IMR-90 (cell line): ENCODE results near the gene RSU1. TPM values are rescaled to one million over a fixed set of nuclear protein-coding genes. Genes with fewer than 3 reads are reported as not detected.

Experiments
- ATAC-seq: fragments of 200-7000 bp; cut with Tn5 transposase; 2 replicates; pipeline ENCODE4 v1.9.1; 2020; ENCODE audit warnings: low read depth, mild to moderate bottlenecking, moderate library complexity
- BruUV-seq: library from RNA; stranded (reverse); fragments of 400-500 nt; replicated peaks from 2 replicates; lab custom pipeline; 2021; lab: Mats Ljungman, UMichigan
- CTCF ChIA-PET: fragments of 300-600 bp; formaldehyde crosslinking; extraction: SDS; loops from one replicate; lab custom pipeline; 2021; ENCODE audit warnings: antibody characterized with exemption; lab: Yijun Ruan, JAX
- POLR2A ChIA-PET: fragments of 300-600 bp; sonication (Branson Sonifier 250); formaldehyde crosslinking; loops from one replicate; lab custom pipeline; 2022; ENCODE audit warnings: antibody characterized with exemption; ENCODE audit not compliant: unreplicated experiment; lab: Charles Lee
- DNase-seq: peaks from one replicate; pipeline ENCODE4 v3.0.0; 2013
- H2AFZ ChIP-seq: replicated peaks from 2 replicates; pipeline ENCODE3; 2013; ENCODE audit warnings: low read length, mild to moderate bottlenecking; ENCODE audit not compliant: poor library complexity
- H2AK5ac ChIP-seq: 2 replicates; pipeline ENCODE4 v1.6.1; 2013; ENCODE audit warnings: low read depth, low read length, inconsistent platforms
- H2AK9ac ChIP-seq: replicated peaks from 2 replicates; pipeline ENCODE3; 2013; ENCODE audit warnings: mild to moderate bottlenecking, low read depth, low read length, moderate library complexity; ENCODE audit not compliant: poor library complexity
- H2BK120ac ChIP-seq: 2 replicates; pipeline ENCODE4 v1.6.1; 2013; ENCODE audit warnings: low read depth, low read length, inconsistent platforms
- H2BK15ac ChIP-seq: 3 replicates; pipeline ENCODE4 v1.6.1; 2013; ENCODE audit warnings: low read depth, low read length, inconsistent platforms
- H2BK20ac ChIP-seq: 2 replicates; pipeline ENCODE4 v1.6.1; 2013; ENCODE audit warnings: low read depth, mild to moderate bottlenecking, inconsistent platforms, low read length, moderate library complexity
- H2BK5ac ChIP-seq: 2 replicates; pipeline ENCODE4 v1.6.1; 2013; ENCODE audit warnings: mild to moderate bottlenecking, low read depth, low read length, inconsistent platforms; ENCODE audit not compliant: poor library complexity, severe bottlenecking
- H3K14ac ChIP-seq: replicated peaks from 2 replicates; pipeline ENCODE4 v1.6.1; 2013; ENCODE audit warnings: low read depth, low read length, inconsistent platforms
- H3K18ac ChIP-seq: 2 replicates; pipeline ENCODE4 v1.6.1; 2013; ENCODE audit warnings: low read depth, low read length, control low read depth
- H3K23ac ChIP-seq: 2 replicates; pipeline ENCODE4 v1.6.1; 2013; ENCODE audit warnings: low read depth, low read length, inconsistent platforms
- H3K27ac ChIP-seq: 2 replicates; pipeline ENCODE4 v1.5.1; 2013; ENCODE audit warnings: mild to moderate bottlenecking, control low read depth, low read length; ENCODE audit not compliant: insufficient read depth
- H3K27me3 ChIP-seq: 2 replicates; pipeline ENCODE4 v1.6.1; 2013; ENCODE audit warnings: low read length; ENCODE audit not compliant: control insufficient read depth, insufficient read depth
- H3K36me3 ChIP-seq: 2 replicates; pipeline ENCODE4 v1.6.1; 2013; ENCODE audit warnings: low read length, mixed read lengths; ENCODE audit not compliant: control insufficient read depth, insufficient read depth
- H3K4ac ChIP-seq: 2 replicates; pipeline ENCODE4 v1.6.1; 2013; ENCODE audit warnings: low read depth, low read length, inconsistent platforms
- H3K4me1 ChIP-seq: 2 replicates; pipeline ENCODE4 v1.6.1; 2013; ENCODE audit warnings: low read length, mixed read lengths; ENCODE audit not compliant: control insufficient read depth, insufficient read depth
- H3K4me2 ChIP-seq: 2 replicates; pipeline ENCODE4 v1.6.1; 2013; ENCODE audit warnings: low read depth, mild to moderate bottlenecking, control low read depth, low read length, moderate library complexity
- H3K4me3 ChIP-seq: 2 replicates; pipeline ENCODE4 v1.5.1; 2013; ENCODE audit warnings: low read depth, mild to moderate bottlenecking, control low read depth, low read length, moderate library complexity; ENCODE audit not compliant: insufficient read depth
- H3K56ac ChIP-seq: 2 replicates; pipeline ENCODE4 v1.6.1; 2013; ENCODE audit warnings: low read length, inconsistent platforms; ENCODE audit not compliant: insufficient read depth; ENCODE audit errors: extremely low read depth
- H3K79me1 ChIP-seq, 2 experiments: 2 replicates each; pipeline ENCODE4 v1.6.1; 2013; ENCODE audit warnings: low read length in 2 of 2, inconsistent platforms in 1 of 2, low read depth in 1 of 2
- H3K9ac ChIP-seq: 2 replicates; pipeline ENCODE4 v1.6.1; 2013; ENCODE audit warnings: low read depth, low read length, control low read depth
- H3K9me1 ChIP-seq: 2 replicates; pipeline ENCODE4 v1.6.1; 2013; ENCODE audit warnings: low read length, inconsistent platforms; ENCODE audit not compliant: insufficient read depth
- H3K9me3 ChIP-seq: 2 replicates; pipeline ENCODE4 v1.6.1; 2013; ENCODE audit warnings: low read length; ENCODE audit not compliant: control insufficient read depth, insufficient read depth
- H4K20me1 ChIP-seq: 2 replicates; pipeline ENCODE4 v1.6.1; 2013; ENCODE audit warnings: low read length, inconsistent platforms; ENCODE audit not compliant: insufficient read depth
- H4K5ac ChIP-seq: 2 replicates; pipeline ENCODE4 v1.6.1; 2013; ENCODE audit warnings: mild to moderate bottlenecking, low read depth, low read length, control low read depth
- H4K8ac ChIP-seq, 2 experiments: 2 replicates each; pipeline ENCODE4 v1.6.1; 2013; ENCODE audit warnings: low read depth in 2 of 2, low read length in 2 of 2, control low read depth in 1 of 2, inconsistent platforms in 1 of 2
- H4K91ac ChIP-seq: 2 replicates; pipeline ENCODE4 v1.6.1; 2013; ENCODE audit warnings: low read depth, low read length, inconsistent platforms; ENCODE audit not compliant: insufficient read depth
- CEBPB ChIP-seq: IDR thresholded peaks from 2 replicates; pipeline ENCODE4 v1.6.1; 2012; ENCODE audit warnings: low read depth, low read length, improper control_type of control experiment
- FOS ChIP-seq: fragments of 150-350 bp; IDR thresholded peaks from 2 replicates; pipeline ENCODE4 v1.6.1; 2016; ENCODE audit warnings: low read depth, low read length
- MAFK ChIP-seq: IDR thresholded peaks from 2 replicates; pipeline ENCODE4 v1.6.1; 2012; ENCODE audit warnings: low read depth, low read length, improper control_type of control experiment
- MAZ ChIP-seq: IDR thresholded peaks from 2 replicates; pipeline ENCODE4 v1.6.1; 2012; ENCODE audit warnings: low read depth, mild to moderate bottlenecking, low read length, improper control_type of control experiment, moderate library complexity, borderline replicate concordance
- MXI1 ChIP-seq: IDR thresholded peaks from 2 replicates; pipeline ENCODE4 v1.6.1; 2012; ENCODE audit warnings: low read depth, mild to moderate bottlenecking, low read length, moderate library complexity, borderline replicate concordance
- NFE2L2 ChIP-seq: fragments of 150-350 bp; IDR thresholded peaks from 2 replicates; pipeline ENCODE4 v1.6.1; 2016; ENCODE audit warnings: low read depth, mild to moderate bottlenecking, low read length
- POLR2A ChIP-seq: IDR thresholded peaks from 2 replicates; pipeline ENCODE4 v1.6.1; 2012; ENCODE audit warnings: mild to moderate bottlenecking, low read depth, low read length
- RAD21 ChIP-seq: IDR thresholded peaks from 2 replicates; pipeline ENCODE4 v1.6.1; 2012; ENCODE audit warnings: low read length, improper control_type of control experiment
- RCOR1 ChIP-seq: IDR thresholded peaks from 2 replicates; pipeline ENCODE4 v1.6.1; 2012; ENCODE audit warnings: mild to moderate bottlenecking, low read length, improper control_type of control experiment; ENCODE audit not compliant: insufficient replicate concordance
- WGBS, 2 experiments: methylation state at CpG; one replicate each; pipeline versions ENCODE4 v1.1.5 to v1.1.7; 2013; ENCODE audit warnings: missing lambda C conversion rate in 2 of 2; ENCODE audit not compliant: insufficient read length in 1 of 2; ENCODE audit errors: extremely low coverage in 2 of 2; 5-methylcytosine and 5-hydroxymethylcytosine counted together
- dilution Hi-C: fragments of 300-500 bp; cut with HindIII; formaldehyde crosslinking; loops from one replicate; pipeline ENCODE4 v1.14.3; 2018; ENCODE audit warnings: low sequenced_read_pairs; ENCODE audit not compliant: unreplicated experiment
- in situ Hi-C: fragments of 300-500 bp; cut with MboI; formaldehyde crosslinking; loops from 3 replicates; pipeline ENCODE4 v1.14.3; 2019; ENCODE audit warnings: low sequenced_read_pairs, inconsistent platforms, mixed read lengths
- intact Hi-C: fragments of 100-400 bp; cut with micrococcal nuclease; formaldehyde crosslinking; loops from 2 replicates; pipeline ENCODE4 v1.10.0; 2022
- polyA plus RNA-seq, 3 experiments: library from polyadenylated mRNA; depleted of rRNA; stranded (reverse); fragments of >200 nt; gene quantifications; 2 replicates each; pipeline ENCODE4 v1.2.3, GENCODE V29; 2012; ENCODE audit warnings: low replicate concordance in 1 of 3
- total RNA-seq: library from RNA; depleted of rRNA; stranded (reverse); fragments of >200 nt; gene quantifications from 2 replicates; pipeline ENCODE4 v1.2.3, GENCODE V29; 2012
- TF ChIP-seq, protein P1 (sequence below): conservative IDR thresholded peaks from 2 replicates; pipeline ENCODE4 v1.5.1; 2012; ENCODE audit warnings: mild to moderate bottlenecking, low read depth, low read length, improper control_type of control experiment
- TF ChIP-seq, protein P2 (sequence below): fragments of 150-350 bp; IDR thresholded peaks from 2 replicates; pipeline ENCODE4 v1.6.1; 2017; ENCODE audit warnings: mild to moderate bottlenecking, antibody characterized with exemption, low read length, low read depth
- TF ChIP-seq, protein P3 (sequence below): fragments of 150-350 bp; IDR thresholded peaks from 2 replicates; pipeline ENCODE4 v1.6.1; 2016; ENCODE audit warnings: low read depth, mild to moderate bottlenecking, low read length, moderate library complexity, borderline replicate concordance

The RSU1 gene
- total and polyA plus RNA-seq, 2 of the 4 experiments (the other 2 are of a cell fraction): 134 to 148 TPM

DNA sequence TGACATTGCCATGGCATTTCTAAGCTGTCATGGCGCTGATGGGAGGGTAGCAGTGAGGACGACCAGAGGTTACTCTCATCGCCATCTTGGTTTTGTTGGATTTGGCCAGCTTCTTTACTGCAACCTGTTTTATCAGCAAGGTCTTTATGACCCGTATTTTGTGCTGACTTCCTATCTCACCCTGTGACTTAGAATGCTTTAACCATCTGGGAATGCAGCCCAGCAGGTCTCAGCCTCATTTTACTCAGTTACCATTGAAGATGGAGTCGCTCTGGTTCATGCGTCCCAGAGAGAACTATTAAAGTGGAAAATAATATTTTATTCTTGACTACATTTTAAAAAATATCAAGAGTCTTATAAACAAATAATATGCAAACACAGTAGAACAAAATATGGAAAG lies 131.7 kb downstream of the RSU1 start:
- H4K5ac ChIP-seq: no peak overlapping the region
- dilution Hi-C loops (no loop called here), in situ Hi-C loops (no loop called here), intact Hi-C loops (no loop called here)
- H3K27ac ChIP-seq: no peak overlapping the region
- no peak overlapping the region for H3K56ac ChIP-seq
- DNase-seq (no peak), ATAC-seq (no peak)
- no TSS peak for BruUV-seq
- no peak overlapping the region for H2BK15ac ChIP-seq
- H2BK20ac ChIP-seq: no peak overlapping the region
- no peak overlapping the region for H3K23ac ChIP-seq
- H3K9me3 ChIP-seq: no peaks in the 10 kb centered on the region
- no peak overlapping the region for H3K14ac ChIP-seq
- no peak overlapping the region for H3K4me2 ChIP-seq
- no peaks in the 10 kb centered on the region for H3K4me1 ChIP-seq
- no peaks in the 10 kb centered on the region; the same call in 1 of the 2 replicates for H3K9me1 ChIP-seq
- H4K20me1 ChIP-seq: no peaks in the 10 kb centered on the region
- H3K4me3 ChIP-seq: no peak overlapping the region
- H2AK9ac ChIP-seq: no peak overlapping the region
- peaks cover 8 to 21% of the 10 kb centered on the region in 2 experiments; a peak in 3 of 4 replicates for H3K79me1 ChIP-seq
- no CpG with 5 or more reads among the region's 6 CpGs for WGBS, 2 experiments
- H3K18ac ChIP-seq: no peak overlapping the region
- no peak overlapping the region for H3K9ac ChIP-seq
- H3K36me3 ChIP-seq: peaks cover 3% of the 10 kb centered on the region; the same call in 1 of the 2 replicates
- no peak overlapping the region for H4K8ac ChIP-seq
- no peak overlapping the region for H4K91ac ChIP-seq
- ChIA-PET CTCF (no interaction called here), POLR2A (no interaction called here)
- no peaks in the 10 kb centered on the region for H3K27me3 ChIP-seq
- no peak overlapping the region for H2AFZ ChIP-seq
- H3K4ac ChIP-seq: no peak overlapping the region
- no peak for TF ChIP-seq MXI1
- no peak for TF ChIP-seq POLR2A
- TF ChIP-seq CEBPB: no peak
- no peak for TF ChIP-seq MAFK
- no peak for TF ChIP-seq RAD21
- TF ChIP-seq, protein P1, sequence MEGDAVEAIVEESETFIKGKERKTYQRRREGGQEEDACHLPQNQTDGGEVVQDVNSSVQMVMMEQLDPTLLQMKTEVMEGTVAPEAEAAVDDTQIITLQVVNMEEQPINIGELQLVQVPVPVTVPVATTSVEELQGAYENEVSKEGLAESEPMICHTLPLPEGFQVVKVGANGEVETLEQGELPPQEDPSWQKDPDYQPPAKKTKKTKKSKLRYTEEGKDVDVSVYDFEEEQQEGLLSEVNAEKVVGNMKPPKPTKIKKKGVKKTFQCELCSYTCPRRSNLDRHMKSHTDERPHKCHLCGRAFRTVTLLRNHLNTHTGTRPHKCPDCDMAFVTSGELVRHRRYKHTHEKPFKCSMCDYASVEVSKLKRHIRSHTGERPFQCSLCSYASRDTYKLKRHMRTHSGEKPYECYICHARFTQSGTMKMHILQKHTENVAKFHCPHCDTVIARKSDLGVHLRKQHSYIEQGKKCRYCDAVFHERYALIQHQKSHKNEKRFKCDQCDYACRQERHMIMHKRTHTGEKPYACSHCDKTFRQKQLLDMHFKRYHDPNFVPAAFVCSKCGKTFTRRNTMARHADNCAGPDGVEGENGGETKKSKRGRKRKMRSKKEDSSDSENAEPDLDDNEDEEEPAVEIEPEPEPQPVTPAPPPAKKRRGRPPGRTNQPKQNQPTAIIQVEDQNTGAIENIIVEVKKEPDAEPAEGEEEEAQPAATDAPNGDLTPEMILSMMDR: no peak
- TF ChIP-seq RCOR1: no peak
- TF ChIP-seq MAZ: no peak
- TF ChIP-seq NFE2L2: no peak
- TF ChIP-seq, protein P2, sequence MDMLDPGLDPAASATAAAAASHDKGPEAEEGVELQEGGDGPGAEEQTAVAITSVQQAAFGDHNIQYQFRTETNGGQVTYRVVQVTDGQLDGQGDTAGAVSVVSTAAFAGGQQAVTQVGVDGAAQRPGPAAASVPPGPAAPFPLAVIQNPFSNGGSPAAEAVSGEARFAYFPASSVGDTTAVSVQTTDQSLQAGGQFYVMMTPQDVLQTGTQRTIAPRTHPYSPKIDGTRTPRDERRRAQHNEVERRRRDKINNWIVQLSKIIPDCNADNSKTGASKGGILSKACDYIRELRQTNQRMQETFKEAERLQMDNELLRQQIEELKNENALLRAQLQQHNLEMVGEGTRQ: no peak
- TF ChIP-seq, protein P3, sequence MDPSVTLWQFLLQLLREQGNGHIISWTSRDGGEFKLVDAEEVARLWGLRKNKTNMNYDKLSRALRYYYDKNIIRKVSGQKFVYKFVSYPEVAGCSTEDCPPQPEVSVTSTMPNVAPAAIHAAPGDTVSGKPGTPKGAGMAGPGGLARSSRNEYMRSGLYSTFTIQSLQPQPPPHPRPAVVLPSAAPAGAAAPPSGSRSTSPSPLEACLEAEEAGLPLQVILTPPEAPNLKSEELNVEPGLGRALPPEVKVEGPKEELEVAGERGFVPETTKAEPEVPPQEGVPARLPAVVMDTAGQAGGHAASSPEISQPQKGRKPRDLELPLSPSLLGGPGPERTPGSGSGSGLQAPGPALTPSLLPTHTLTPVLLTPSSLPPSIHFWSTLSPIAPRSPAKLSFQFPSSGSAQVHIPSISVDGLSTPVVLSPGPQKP: no peak
- no peak for TF ChIP-seq FOS
- no peak overlapping the region for H2BK120ac ChIP-seq
- H2AK5ac ChIP-seq: no peak overlapping the region
- H2BK5ac ChIP-seq: no peak overlapping the region
